HCT116 (cell line): Measurements from ENCODE around the gene DNPEP. TPM values are rescaled to one million over a fixed set of nuclear protein-coding genes. Genes with fewer than 3 reads are reported as not detected.

Experiments used
- ATAC-seq: fragments of 200-7000 bp; cut with Tn5 transposase; 2 replicates; pipeline ENCODE4 v1.9.1; 2020; ENCODE audit warnings: mild to moderate bottlenecking, moderate library complexity
- BruUV-seq: library from RNA; stranded (reverse); fragments of 400-500 nt; replicated peaks from 2 replicates; lab custom pipeline; 2021; lab: Mats Ljungman, UMichigan
- CTCF ChIA-PET: fragments of 300-600 bp; sonication (Branson Sonifier 250); formaldehyde crosslinking; loops from one replicate; lab custom pipeline; 2021; ENCODE audit warnings: antibody characterized with exemption; lab: Charles Lee
- POLR2A ChIA-PET: fragments of 300-600, 350-600 bp; sonication (Branson Sonifier 250); formaldehyde crosslinking; loops from one replicate; lab custom pipeline; 2021; ENCODE audit warnings: antibody characterized with exemption; lab: Charles Lee
- RAD21 ChIA-PET, 2 experiments: fragments of 300-600 bp; sonication (Branson Sonifier 250); formaldehyde crosslinking; loops; one replicate each; lab custom pipeline; 2023; ENCODE audit warnings: low total read pairs in 2 of 2; ENCODE audit not compliant: uncharacterized antibody in 2 of 2, unreplicated experiment in 2 of 2, low non-redundant PET in 1 of 2; lab: Charles Lee
- DNase-seq: peaks from one replicate; pipeline ENCODE4 v3.0.0-alpha.2; 2010; ENCODE audit warnings: low read depth, low spot score
- H2AFZ ChIP-seq: fragments of 200-600 bp; shearing (Covaris generic), sonication (generic); 2 replicates; pipeline ENCODE4 v1.6.1; 2017; ENCODE audit warnings: low read depth, mixed run types, mixed read lengths, antibody characterized with exemption, low read length; ENCODE audit not compliant: poor library complexity, severe bottlenecking
- H3K27ac ChIP-seq: 2 replicates; pipeline ENCODE4 v1.5.1; 2012; ENCODE audit warnings: low read depth, low read length
- H3K27me3 ChIP-seq: fragments of 200-600 bp; sonication (generic); 2 replicates; pipeline ENCODE4 v1.6.1; 2016; ENCODE audit warnings: mixed run types, low read length, mixed read lengths; ENCODE audit not compliant: insufficient read depth
- H3K36me3 ChIP-seq, 2 experiments: fragments of 200-500 bp in 1 of 2; fragments of 200-600 bp in 1 of 2; sonication (Bioruptor generic) in 1 of 2; sonication (generic) in 1 of 2; 2 replicates each; pipeline versions ENCODE4 v1.5.1 to v1.6.1; 2014 to 2016; ENCODE audit warnings: low read length in 2 of 2, inconsistent platforms in 1 of 2, mixed read lengths in 1 of 2, mixed run types in 1 of 2; ENCODE audit not compliant: insufficient read depth in 2 of 2, control insufficient read depth in 1 of 2
- H3K4me1 ChIP-seq, 2 experiments: fragments of 200-600 bp in 1 of 2; sonication (generic) in 1 of 2; 2 replicates each; pipeline versions ENCODE4 v1.5.1 to v1.6.1; 2012 to 2017; ENCODE audit warnings: low read length in 2 of 2, inconsistent platforms in 1 of 2, mild to moderate bottlenecking in 1 of 2, mixed read lengths in 1 of 2, mixed run types in 1 of 2, moderate library complexity in 1 of 2; ENCODE audit not compliant: insufficient read depth in 2 of 2, control insufficient read depth in 1 of 2
- H3K4me2 ChIP-seq: fragments of 200-600 bp; sonication (generic); 2 replicates; pipeline ENCODE4 v1.6.1; 2017; ENCODE audit warnings: mixed run types, low read length, mixed read lengths
- H3K4me3 ChIP-seq, 2 experiments: fragments of 200-600 bp in 1 of 2; sonication (generic) in 1 of 2; replicated peaks in 1 of 2; 2 replicates each; pipeline ENCODE4 v1.5.1; 2011 to 2016; ENCODE audit warnings: low read length in 2 of 2, control low read depth in 1 of 2, low read depth in 1 of 2, mild to moderate bottlenecking in 1 of 2, mixed read lengths in 1 of 2, mixed run types in 1 of 2
- H3K79me2 ChIP-seq: fragments of 200-600 bp; sonication (generic); 2 replicates; pipeline ENCODE4 v1.6.1; 2017; ENCODE audit warnings: mild to moderate bottlenecking, mixed run types, low read length, moderate library complexity, mixed read lengths; ENCODE audit not compliant: insufficient read depth
- H3K9ac ChIP-seq: fragments of 200-600 bp; sonication (generic); 2 replicates; pipeline ENCODE4 v1.6.1; 2016; ENCODE audit warnings: low read length, mixed read lengths
- H3K9me2 ChIP-seq: fragments of 200-600 bp; sonication (generic), shearing (Covaris generic); 2 replicates; pipeline ENCODE4 v1.6.1; 2017; ENCODE audit warnings: mixed run types, mild to moderate bottlenecking, moderate library complexity; ENCODE audit not compliant: insufficient read depth
- H3K9me3 ChIP-seq, 2 experiments: fragments of 200-500 bp in 1 of 2; fragments of 200-600 bp in 1 of 2; sonication (Bioruptor generic) in 1 of 2; sonication (generic) in 1 of 2; 2 replicates each; pipeline ENCODE4 v1.6.1; 2014 to 2017; ENCODE audit warnings: low read length in 2 of 2, mixed read lengths in 2 of 2, inconsistent platforms in 1 of 2, low read depth in 1 of 2, mild to moderate bottlenecking in 1 of 2, mixed run types in 1 of 2, moderate library complexity in 1 of 2; ENCODE audit not compliant: control insufficient read depth in 1 of 2, insufficient read depth in 1 of 2
- H4K20me1 ChIP-seq: fragments of 200-600 bp; sonication (generic), shearing (Covaris generic); 2 replicates; pipeline ENCODE4 v1.6.1; 2017; ENCODE audit warnings: mixed run types, mild to moderate bottlenecking, moderate library complexity; ENCODE audit not compliant: insufficient read depth
- CBX3 ChIP-seq: IDR thresholded peaks from 2 replicates; pipeline ENCODE4 v1.6.1; 2012; ENCODE audit warnings: low read depth
- CTCF ChIP-seq, 3 experiments: fragments of 200-600 bp in 1 of 3; sonication (generic) in 1 of 3; IDR thresholded peaks in 2 of 3; conservative IDR thresholded peaks in 1 of 3; 2 replicates each; pipeline ENCODE4 v1.5.1; 2012 to 2017; ENCODE audit warnings: low read depth in 2 of 3, low read length in 2 of 3, antibody characterized with exemption in 1 of 3, borderline replicate concordance in 1 of 3, control low read depth in 1 of 3, mild to moderate bottlenecking in 1 of 3, mixed read lengths in 1 of 3, mixed run types in 1 of 3, moderate library complexity in 1 of 3; ENCODE audit not compliant: insufficient read depth in 1 of 3
- EGR1 ChIP-seq: IDR thresholded peaks from 2 replicates; pipeline ENCODE4 v1.6.1; 2012; ENCODE audit warnings: low read depth
- ELF1 ChIP-seq: IDR thresholded peaks from 2 replicates; pipeline ENCODE4 v1.6.1; 2012; ENCODE audit warnings: low read depth, borderline replicate concordance
- EZH2 ChIP-seq: fragments of 200-600 bp; sonication (generic); IDR thresholded peaks from 2 replicates; pipeline ENCODE4 v1.6.1; 2017; ENCODE audit warnings: antibody characterized with exemption, mixed run types
- FOSL1 ChIP-seq: IDR thresholded peaks from 2 replicates; pipeline ENCODE4 v1.6.1; 2012; ENCODE audit warnings: low read depth
- JUND ChIP-seq: IDR thresholded peaks from 2 replicates; pipeline ENCODE4 v1.6.1; 2012
- SIN3A ChIP-seq: IDR thresholded peaks from 2 replicates; pipeline ENCODE4 v1.6.1; 2012; ENCODE audit warnings: low read depth
- SP1 ChIP-seq: IDR thresholded peaks from 2 replicates; pipeline ENCODE4 v1.6.1; 2012; ENCODE audit warnings: low read depth
- SRF ChIP-seq: IDR thresholded peaks from 2 replicates; pipeline ENCODE4 v1.6.1; 2012; ENCODE audit warnings: low read depth
- TCF7L2 ChIP-seq: IDR thresholded peaks from 2 replicates; pipeline ENCODE4 v1.7.0; 2011; ENCODE audit warnings: borderline replicate concordance, inconsistent platforms; ENCODE audit not compliant: insufficient read depth, insufficient read length; ENCODE audit errors: extremely low read depth
- intact Hi-C: fragments of 100-400 bp; cut with micrococcal nuclease; formaldehyde crosslinking; loops from 2 replicates; pipeline ENCODE4 v1.10.0; 2022
- total RNA-seq: library from RNA; stranded (reverse); gene quantifications from one replicate; pipeline ENCODE4 v1.2.1, GENCODE V29; 2021; ENCODE audit not compliant: unreplicated experiment

DNPEP gene
- total RNA-seq, 1 experiment from 2014 or later = 80.1 TPM

- DNase-seq (no peak), ATAC-seq (no peak)
- ChIA-PET RAD21 (no interaction called here), CTCF (no interaction called here), POLR2A (no interaction called here)
- Histone ChIP-seq H3K4me1 (no peaks in the 10 kb centered on the region), H3K27ac (no peak overlapping the region), H3K27me3 (peaks cover 41% of the 10 kb centered on the region; the same call in 1 of the 2 replicates), H4K20me1 (no peaks in the 10 kb centered on the region), H3K79me2 (no peaks in the 10 kb centered on the region), H3K9ac (no peak overlapping the region), H3K4me3 (no peak overlapping the region), H2AFZ (no peak overlapping the region), H3K36me3 (no peaks in the 10 kb centered on the region), H3K4me2 (no peak overlapping the region), H3K9me3 (no peaks in the 10 kb centered on the region), H3K9me2 (no peaks in the 10 kb centered on the region)
- no peak for TF ChIP-seq SRF
- TF ChIP-seq TCF7L2 = no peak
- no peak for TF ChIP-seq SP1
- TF ChIP-seq EZH2 = no peak
- no peak for TF ChIP-seq EGR1
- no peak for TF ChIP-seq FOSL1
- TF ChIP-seq ELF1 = no peak
- no peak for TF ChIP-seq CBX3
- no peak for TF ChIP-seq JUND
- TF ChIP-seq SIN3A = no peak
- TF ChIP-seq CTCF (IDR thresholded peaks at IDR 0.05 in 2 of 3, conservative IDR thresholded peaks at IDR 0.05 in 1 of 3; ENCODE audit: borderline replicate concordance in 1 of 3, insufficient read depth in 1 of 3, low read depth in 2 of 3, low read length in 2 of 3) = no peak
- BruUV-seq = no TSS peak
- intact Hi-C loops = no loop called here
Observed at GRCh38 chr2:219323434-219323833, 64.3 kb downstream of the DNPEP start.

Other genes starting within 250 kb of the DNPEP start
- gene NHEJ1, start 227.1 kb downstream of the DNPEP start, total RNA-seq = 16.4 TPM
- 4.8 TPM for gene SLC23A3, start 217.9 kb downstream of the DNPEP start, total RNA-seq
- 41.9 TPM for gene CNPPD1, start 211.0 kb downstream of the DNPEP start, total RNA-seq
- 63.7 TPM for gene RETREG2, start 209.6 kb downstream of the DNPEP start, total RNA-seq
- gene ZFAND2B, start 181.1 kb downstream of the DNPEP start, total RNA-seq = 31.4 TPM
- 24.5 TPM for gene ABCB6, start 169.0 kb downstream of the DNPEP start, total RNA-seq
- gene ATG9A, start 158.3 kb downstream of the DNPEP start, total RNA-seq = 51.8 TPM
- 64.7 TPM for gene ANKZF1, start 158.1 kb downstream of the DNPEP start, total RNA-seq
- 6.6 TPM for gene GLB1L, start 142.5 kb downstream of the DNPEP start, total RNA-seq
- 31.4 TPM for gene STK16, start 142.4 kb downstream of the DNPEP start, total RNA-seq
- gene TUBA4B, start 134.7 kb downstream of the DNPEP start, total RNA-seq = not detected
- 32.7 TPM for gene TUBA4A, start 134.0 kb downstream of the DNPEP start, total RNA-seq
- gene DNAJB2, start 108.5 kb downstream of the DNPEP start, total RNA-seq = 36.2 TPM
- not detected for gene PTPRN, start 78.5 kb downstream of the DNPEP start, total RNA-seq
- gene RESP18, start 55.2 kb downstream of the DNPEP start, total RNA-seq = not detected
- gene DES, start 30.5 kb upstream of the DNPEP start, total RNA-seq = 4.2 TPM
- gene SPEG, start 46.9 kb upstream of the DNPEP start, total RNA-seq = 56.6 TPM
- gene GMPPA, start 111.0 kb upstream of the DNPEP start, total RNA-seq = 71.8 TPM
- 2.1 TPM for gene ASIC4, start 126.6 kb upstream of the DNPEP start, total RNA-seq
- 228 TPM for gene CHPF, start 155.9 kb upstream of the DNPEP start, total RNA-seq
- gene TMEM198, start 156.1 kb upstream of the DNPEP start, total RNA-seq = 2.1 TPM
- gene OBSL1, start 183.6 kb upstream of the DNPEP start, total RNA-seq = 45.2 TPM
- not detected for gene INHA, start 184.4 kb upstream of the DNPEP start, total RNA-seq
- 45.0 TPM for gene STK11IP, start 209.9 kb upstream of the DNPEP start, total RNA-seq
- 23.0 TPM for gene SLC4A3, start 239.7 kb upstream of the DNPEP start, total RNA-seq